Panc1 (cell line): Measurements from ENCODE around the gene S100A16. TPM values are rescaled to one million over a fixed set of nuclear protein-coding genes. Genes with fewer than 3 reads are reported as not detected.

Experiments
- ATAC-seq: fragments of 200-7000 bp; cut with Tn5 transposase; 2 replicates; pipeline ENCODE4 v1.9.1; 2020; ENCODE audit warnings: mild to moderate bottlenecking, moderate library complexity
- BruUV-seq: library from RNA; stranded (reverse); fragments of 400-500 nt; replicated peaks from 2 replicates; lab custom pipeline; 2021; lab: Mats Ljungman, UMichigan
- CTCF ChIA-PET: fragments of 300-600 bp; sonication (Branson Sonifier 250); formaldehyde crosslinking; loops from one replicate; lab custom pipeline; 2022; ENCODE audit warnings: antibody characterized with exemption; lab: Charles Lee
- POLR2A ChIA-PET: fragments of 300-600 bp; sonication (Branson Sonifier 250); formaldehyde crosslinking; loops from one replicate; lab custom pipeline; 2022; ENCODE audit warnings: antibody characterized with exemption; lab: Charles Lee
- DNase-seq: peaks from one replicate; pipeline ENCODE4 v3.0.0-alpha.2; 2010; ENCODE audit warnings: low read depth, low spot score
- H3K27ac ChIP-seq: 2 replicates; pipeline ENCODE4 v1.5.1; 2011; ENCODE audit warnings: mild to moderate bottlenecking, low read length, inconsistent platforms
- H3K27me3 ChIP-seq: fragments of 200-500 bp; sonication (Bioruptor generic); 2 replicates; pipeline ENCODE4 v1.6.0; 2014; ENCODE audit warnings: low read length, inconsistent platforms; ENCODE audit not compliant: control insufficient read depth, insufficient read depth
- H3K36me3 ChIP-seq: fragments of 200-500 bp; sonication (Bioruptor generic); 2 replicates; pipeline ENCODE4 v1.5.1; 2014; ENCODE audit warnings: inconsistent platforms, mild to moderate bottlenecking, low read length, moderate library complexity; ENCODE audit not compliant: control insufficient read depth, insufficient read depth
- H3K4me1 ChIP-seq: 2 replicates; pipeline ENCODE4 v1.5.1; 2011; ENCODE audit warnings: inconsistent platforms, mild to moderate bottlenecking, low read length, moderate library complexity; ENCODE audit not compliant: control insufficient read depth, insufficient read depth
- H3K4me3 ChIP-seq, 2 experiments: 2 replicates each; pipeline ENCODE4 v1.5.1; 2011 to 2012; ENCODE audit warnings: low read depth in 2 of 2, low read length in 2 of 2, mild to moderate bottlenecking in 2 of 2, inconsistent platforms in 1 of 2, moderate library complexity in 1 of 2
- H3K9me3 ChIP-seq: fragments of 200-500 bp; sonication (Bioruptor generic); 2 replicates; pipeline ENCODE4 v1.5.1; 2014; ENCODE audit warnings: low read depth, mild to moderate bottlenecking, inconsistent platforms, low read length, moderate library complexity; ENCODE audit not compliant: control insufficient read depth, insufficient read depth
- CTCF ChIP-seq: fragments of 450-650 bp; IDR thresholded peaks from 2 replicates; pipeline ENCODE4 v1.5.1; 2017; ENCODE audit warnings: mild to moderate bottlenecking
- POLR2AphosphoS5 ChIP-seq: IDR thresholded peaks from 2 replicates; pipeline ENCODE4 v1.6.1; 2012; ENCODE audit warnings: mild to moderate bottlenecking, low read depth, low read length, moderate library complexity
- SIN3A ChIP-seq: IDR thresholded peaks from 2 replicates; pipeline ENCODE4 v1.6.1; 2012; ENCODE audit warnings: low read depth, mild to moderate bottlenecking, low read length, moderate library complexity, borderline replicate concordance; ENCODE audit not compliant: insufficient read depth
- TCF7L2 ChIP-seq: IDR thresholded peaks from 2 replicates; pipeline ENCODE4 v1.6.1; 2011; ENCODE audit warnings: mild to moderate bottlenecking, low read depth, low read length, inconsistent platforms
- in situ Hi-C: cut with HindIII; loops from 2 replicates; pipeline ENCODE4 v1.10.0; 2016; ENCODE audit warnings: low sequenced_read_pairs, low pct_unique_long_range_greater_than_20kb
- intact Hi-C: fragments of 100-400 bp; cut with micrococcal nuclease; formaldehyde crosslinking; loops from one replicate; pipeline ENCODE4 v1.10.0; 2022; ENCODE audit not compliant: unreplicated experiment
- total RNA-seq: library from RNA; stranded (reverse); gene quantifications from one replicate; pipeline ENCODE4 v1.2.1, GENCODE V29; 2021; ENCODE audit not compliant: unreplicated experiment
- TF ChIP-seq, protein P1 (sequence below), 2 experiments: IDR thresholded peaks; 2 replicates each; pipeline ENCODE4 v1.6.1; 2011 to 2012; ENCODE audit warnings: low read depth in 2 of 2, control low read depth in 1 of 2, low read length in 1 of 2, mild to moderate bottlenecking in 1 of 2, moderate library complexity in 1 of 2; ENCODE audit not compliant: insufficient read depth in 1 of 2

The S100A16 gene
- total RNA-seq, 1 experiment from 2014 or later, result 61.6 TPM

DNA sequence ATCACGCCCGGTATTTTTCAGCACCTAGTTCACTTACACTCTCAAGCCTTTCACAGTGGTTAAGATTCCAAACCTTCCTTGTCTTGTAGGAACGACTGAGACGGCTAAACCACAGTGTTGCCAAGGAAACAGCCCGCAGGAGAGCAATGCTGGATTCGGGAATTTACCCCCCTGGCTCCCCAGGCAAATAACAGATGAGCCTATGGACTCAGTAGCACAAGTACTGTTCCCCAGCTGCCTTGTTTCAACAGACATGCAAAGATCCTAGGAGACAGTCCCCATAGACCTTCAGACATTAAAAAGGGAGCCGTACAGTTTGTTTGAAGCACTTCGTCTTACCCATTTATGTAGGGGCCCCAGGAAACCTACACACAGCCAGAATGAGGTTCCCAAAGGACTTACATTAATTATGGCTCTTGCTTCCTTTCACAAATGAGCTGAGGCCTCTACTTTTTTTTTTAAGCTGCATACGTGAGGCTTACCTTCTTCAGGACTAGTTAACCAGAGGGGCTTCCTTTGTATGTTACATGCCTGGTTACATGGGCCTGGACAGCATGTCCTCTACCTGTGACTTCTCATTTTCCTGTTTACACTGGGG, 48.3 kb upstream of the S100A16 start:
- DNase-seq, result no peak
- Histone ChIP-seq H3K9me3 (no peaks in the 10 kb centered on the region), H3K4me1 (peaks cover 11% of the 10 kb centered on the region; the same call in 1 of the 2 replicates), H3K27me3 (no peaks in the 10 kb centered on the region), H3K27ac (peak overlapping the region; percentile 49; the same call in 1 of the 2 replicates), H3K4me3 (no peak overlapping the region), H3K36me3 (peaks cover 39% of the 10 kb centered on the region)
- ChIA-PET POLR2A (no interaction called here), CTCF (no interaction called here)
- TSS peak; percentile 60 for BruUV-seq
- peak; percentile 26; the same call in 1 of the 2 replicates for TF ChIP-seq POLR2AphosphoS5
- TF ChIP-seq SIN3A, result no peak
- in situ Hi-C loops, result no loop called here
- intact Hi-C loops, result loop anchor here (5.0 kb wide), 1 partner anchor 154 kb away; no protein-coding TSS in a partner anchor
- no peak for ATAC-seq

DNA sequence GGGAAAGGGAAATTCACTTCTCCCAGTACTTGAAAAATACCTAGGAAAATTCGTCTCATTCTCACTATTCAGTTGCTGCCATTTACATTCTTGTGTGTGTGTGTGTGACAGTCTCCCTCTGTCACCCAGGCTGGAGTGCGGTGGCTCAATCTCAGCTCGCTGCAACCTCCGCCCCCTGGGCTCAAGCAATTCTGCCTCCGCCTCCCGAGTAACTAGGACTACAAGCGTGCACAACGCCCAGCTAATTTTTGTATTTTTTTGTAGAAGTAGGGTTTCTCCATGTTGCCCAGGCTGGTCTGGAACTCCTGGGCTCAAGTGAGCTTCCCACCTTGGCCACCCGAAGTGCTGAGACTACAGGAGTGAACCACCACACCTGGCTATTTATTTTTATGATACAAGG, 46.7 kb upstream of the S100A16 start:
- Histone ChIP-seq H3K4me3 (peak overlapping the region; percentile 69 to 84), H3K27me3 (no peaks in the 10 kb centered on the region), H3K4me1 (peaks cover 11% of the 10 kb centered on the region; the same call in 1 of the 2 replicates), H3K9me3 (no peaks in the 10 kb centered on the region), H3K27ac (peak overlapping the region; percentile 88), H3K36me3 (peaks cover 28% of the 10 kb centered on the region)
- BruUV-seq, result TSS peak; percentile 89
- ATAC-seq (no peak), DNase-seq (no peak)
- in situ Hi-C loops (no loop called here), intact Hi-C loops (loop anchor here (5.0 to 10.0 kb wide), 2 partner anchors 85 to 152 kb away; no protein-coding TSS in a partner anchor)
- CTCF ChIA-PET, result no interaction called here
- POLR2A ChIA-PET, result no interaction called here
- TF ChIP-seq POLR2AphosphoS5, result no peak
- no peak for TF ChIP-seq TCF7L2
- no peak for TF ChIP-seq SIN3A
- TF ChIP-seq, protein P1, sequence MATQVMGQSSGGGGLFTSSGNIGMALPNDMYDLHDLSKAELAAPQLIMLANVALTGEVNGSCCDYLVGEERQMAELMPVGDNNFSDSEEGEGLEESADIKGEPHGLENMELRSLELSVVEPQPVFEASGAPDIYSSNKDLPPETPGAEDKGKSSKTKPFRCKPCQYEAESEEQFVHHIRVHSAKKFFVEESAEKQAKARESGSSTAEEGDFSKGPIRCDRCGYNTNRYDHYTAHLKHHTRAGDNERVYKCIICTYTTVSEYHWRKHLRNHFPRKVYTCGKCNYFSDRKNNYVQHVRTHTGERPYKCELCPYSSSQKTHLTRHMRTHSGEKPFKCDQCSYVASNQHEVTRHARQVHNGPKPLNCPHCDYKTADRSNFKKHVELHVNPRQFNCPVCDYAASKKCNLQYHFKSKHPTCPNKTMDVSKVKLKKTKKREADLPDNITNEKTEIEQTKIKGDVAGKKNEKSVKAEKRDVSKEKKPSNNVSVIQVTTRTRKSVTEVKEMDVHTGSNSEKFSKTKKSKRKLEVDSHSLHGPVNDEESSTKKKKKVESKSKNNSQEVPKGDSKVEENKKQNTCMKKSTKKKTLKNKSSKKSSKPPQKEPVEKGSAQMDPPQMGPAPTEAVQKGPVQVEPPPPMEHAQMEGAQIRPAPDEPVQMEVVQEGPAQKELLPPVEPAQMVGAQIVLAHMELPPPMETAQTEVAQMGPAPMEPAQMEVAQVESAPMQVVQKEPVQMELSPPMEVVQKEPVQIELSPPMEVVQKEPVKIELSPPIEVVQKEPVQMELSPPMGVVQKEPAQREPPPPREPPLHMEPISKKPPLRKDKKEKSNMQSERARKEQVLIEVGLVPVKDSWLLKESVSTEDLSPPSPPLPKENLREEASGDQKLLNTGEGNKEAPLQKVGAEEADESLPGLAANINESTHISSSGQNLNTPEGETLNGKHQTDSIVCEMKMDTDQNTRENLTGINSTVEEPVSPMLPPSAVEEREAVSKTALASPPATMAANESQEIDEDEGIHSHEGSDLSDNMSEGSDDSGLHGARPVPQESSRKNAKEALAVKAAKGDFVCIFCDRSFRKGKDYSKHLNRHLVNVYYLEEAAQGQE (IDR thresholded peaks at IDR 0.05; ENCODE audit: insufficient read depth in 1 of 2, low read depth in 2 of 2, low read length in 1 of 2), result no peak
- no peak for TF ChIP-seq CTCF

DNA sequence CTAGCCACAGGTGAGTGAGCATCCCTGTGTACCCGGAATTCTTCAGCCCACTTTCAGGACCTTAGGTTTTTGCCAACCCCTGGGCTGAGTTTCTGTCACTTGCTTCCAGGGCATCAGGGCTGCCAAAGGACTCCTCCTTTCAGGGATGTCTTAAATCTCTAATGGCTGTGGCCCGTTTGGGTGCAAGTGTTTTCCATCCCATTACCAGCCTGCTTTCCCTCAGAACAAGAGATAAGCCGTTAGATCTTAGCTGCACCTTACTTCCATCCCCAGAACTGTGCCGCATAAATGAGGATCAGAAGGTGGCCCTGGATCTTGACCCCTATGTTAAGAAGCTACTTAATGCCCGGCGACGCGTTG, 46.2 kb upstream of the S100A16 start:
- BruUV-seq, result no TSS peak

More for the DNA sequence above, 46.2 kb upstream of the S100A16 start:
- no peak for DNase-seq
- Histone ChIP-seq H3K36me3 (peaks cover 23% of the 10 kb centered on the region), H3K27me3 (no peaks in the 10 kb centered on the region), H3K4me1 (peaks cover 11% of the 10 kb centered on the region; the same call in 1 of the 2 replicates), H3K9me3 (no peaks in the 10 kb centered on the region), H3K27ac (peak overlapping the region; percentile 88), H3K4me3 (peak overlapping the region; percentile 69 to 84)
- ChIA-PET CTCF (no interaction called here), POLR2A (no interaction called here)
- in situ Hi-C loops (no loop called here), intact Hi-C loops (loop anchor here (10.0 kb wide), 1 partner anchor 84 kb away; no protein-coding TSS in a partner anchor)
- TF ChIP-seq, protein P1 (IDR thresholded peaks at IDR 0.05; ENCODE audit: insufficient read depth in 1 of 2, low read depth in 2 of 2, low read length in 1 of 2), result no peak
- TF ChIP-seq SIN3A (no peak), TCF7L2 (no peak), POLR2AphosphoS5 (no peak), CTCF (no peak)
- peak; percentile 1; the same call in 1 of the 2 replicates for ATAC-seq
